SK-N-SH treated with all-trans-retinoic acid at 6 μM for 48 hours (cell line): ENCODE results near the gene CTSC.

Experiments
- ARNTL ChIP-seq: fragments of 450-650 bp; formaldehyde crosslinking; IDR thresholded peaks from 2 replicates; pipeline ENCODE4 v1.5.0; 2020; ENCODE audit warnings: low read depth, mild to moderate bottlenecking, moderate library complexity, borderline replicate concordance
- CREB5 ChIP-seq: fragments of 250-450 bp; sonication (Bioruptor Pico); IDR thresholded peaks from 2 replicates; pipeline ENCODE4 v1.5.1; 2020; ENCODE audit warnings: low read depth, mild to moderate bottlenecking, moderate library complexity
- GLIS3 ChIP-seq: fragments of 250-450 bp; sonication (Bioruptor Pico); IDR thresholded peaks from 2 replicates; pipeline ENCODE4 v1.5.0; 2020; ENCODE audit warnings: mild to moderate bottlenecking, moderate library complexity
- OSR1 ChIP-seq: fragments of 250-450 bp; sonication (Bioruptor Pico); IDR thresholded peaks from 2 replicates; pipeline ENCODE4 v1.8.0; 2022; ENCODE audit warnings: moderate library complexity, mild to moderate bottlenecking, inconsistent platforms
- PPARA ChIP-seq: fragments of 250-450 bp; sonication (Bioruptor Pico); IDR thresholded peaks from 2 replicates; pipeline ENCODE4 v1.5.0; 2020; ENCODE audit warnings: mild to moderate bottlenecking, borderline replicate concordance
- RARB ChIP-seq: fragments of 250-450 bp; sonication (Bioruptor Pico); IDR thresholded peaks from 2 replicates; pipeline ENCODE4 v1.8.0; 2021; ENCODE audit warnings: mild to moderate bottlenecking, moderate library complexity
- TCF4 ChIP-seq: fragments of 250-450 bp; sonication (Bioruptor Pico); IDR thresholded peaks from 2 replicates; pipeline ENCODE4 v1.8.0; 2021; ENCODE audit warnings: mild to moderate bottlenecking, moderate library complexity, borderline replicate concordance
- ZFP30 ChIP-seq: fragments of 450-650 bp; formaldehyde crosslinking; IDR thresholded peaks from 2 replicates; pipeline ENCODE4 v1.5.0; 2022; ENCODE audit warnings: mild to moderate bottlenecking, moderate library complexity
- ZNF8 ChIP-seq: fragments of 450-650 bp; formaldehyde crosslinking; IDR thresholded peaks from 2 replicates; pipeline ENCODE4 v1.5.0; 2020; ENCODE audit warnings: mild to moderate bottlenecking, moderate library complexity
- TF ChIP-seq, protein P1 (sequence below): fragments of 250-450 bp; sonication (Bioruptor Pico); IDR thresholded peaks from 2 replicates; pipeline ENCODE4 v1.8.0; 2020; ENCODE audit warnings: mild to moderate bottlenecking, moderate library complexity, borderline replicate concordance
- TF ChIP-seq, protein P2 (sequence below): fragments of 250-450 bp; sonication (Bioruptor Pico); IDR thresholded peaks from 2 replicates; pipeline ENCODE4 v1.8.0; 2021; ENCODE audit warnings: low read depth, mild to moderate bottlenecking, moderate library complexity, borderline replicate concordance
- TF ChIP-seq, protein P3 (sequence below): fragments of 250-450 bp; sonication (Bioruptor Pico); IDR thresholded peaks from 2 replicates; pipeline ENCODE4 v1.5.1; 2021; ENCODE audit warnings: mild to moderate bottlenecking, moderate library complexity

DNA sequence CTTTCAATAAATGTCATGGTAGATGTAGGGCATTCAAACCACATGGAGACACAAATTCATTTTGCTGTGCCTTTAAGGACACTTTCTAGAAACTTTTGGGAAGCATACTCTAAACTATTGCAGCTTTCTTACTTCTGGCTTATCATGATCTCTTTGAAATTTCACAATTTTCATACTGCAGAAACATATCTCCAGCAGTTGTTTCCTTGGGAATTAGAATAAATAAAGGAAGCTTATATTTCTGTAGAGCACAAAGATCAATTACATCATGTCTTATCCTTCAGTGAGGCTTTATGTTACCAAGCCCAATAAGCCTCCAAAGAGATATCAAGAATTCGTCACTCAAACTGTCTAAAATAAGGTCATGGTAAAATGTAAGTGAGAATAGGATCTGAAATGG lies 87.8 kb downstream of the CTSC start:
- TF ChIP-seq, protein P1, sequence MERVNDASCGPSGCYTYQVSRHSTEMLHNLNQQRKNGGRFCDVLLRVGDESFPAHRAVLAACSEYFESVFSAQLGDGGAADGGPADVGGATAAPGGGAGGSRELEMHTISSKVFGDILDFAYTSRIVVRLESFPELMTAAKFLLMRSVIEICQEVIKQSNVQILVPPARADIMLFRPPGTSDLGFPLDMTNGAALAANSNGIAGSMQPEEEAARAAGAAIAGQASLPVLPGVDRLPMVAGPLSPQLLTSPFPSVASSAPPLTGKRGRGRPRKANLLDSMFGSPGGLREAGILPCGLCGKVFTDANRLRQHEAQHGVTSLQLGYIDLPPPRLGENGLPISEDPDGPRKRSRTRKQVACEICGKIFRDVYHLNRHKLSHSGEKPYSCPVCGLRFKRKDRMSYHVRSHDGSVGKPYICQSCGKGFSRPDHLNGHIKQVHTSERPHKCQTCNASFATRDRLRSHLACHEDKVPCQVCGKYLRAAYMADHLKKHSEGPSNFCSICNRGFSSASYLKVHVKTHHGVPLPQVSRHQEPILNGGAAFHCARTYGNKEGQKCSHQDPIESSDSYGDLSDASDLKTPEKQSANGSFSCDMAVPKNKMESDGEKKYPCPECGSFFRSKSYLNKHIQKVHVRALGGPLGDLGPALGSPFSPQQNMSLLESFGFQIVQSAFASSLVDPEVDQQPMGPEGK (CRISPR knock-in tag), result no peak
- TF ChIP-seq OSR1 (no peak), GLIS3 (no peak), ZNF8 (no peak), ZFP30 (no peak), RARB (CRISPR knock-in tag) (no peak), PPARA (CRISPR knock-in tag) (no peak), TCF4 (CRISPR knock-in tag) (no peak), CREB5 (CRISPR knock-in tag) (no peak), ARNTL (CRISPR knock-in tag) (no peak)
- TF ChIP-seq, protein P2, sequence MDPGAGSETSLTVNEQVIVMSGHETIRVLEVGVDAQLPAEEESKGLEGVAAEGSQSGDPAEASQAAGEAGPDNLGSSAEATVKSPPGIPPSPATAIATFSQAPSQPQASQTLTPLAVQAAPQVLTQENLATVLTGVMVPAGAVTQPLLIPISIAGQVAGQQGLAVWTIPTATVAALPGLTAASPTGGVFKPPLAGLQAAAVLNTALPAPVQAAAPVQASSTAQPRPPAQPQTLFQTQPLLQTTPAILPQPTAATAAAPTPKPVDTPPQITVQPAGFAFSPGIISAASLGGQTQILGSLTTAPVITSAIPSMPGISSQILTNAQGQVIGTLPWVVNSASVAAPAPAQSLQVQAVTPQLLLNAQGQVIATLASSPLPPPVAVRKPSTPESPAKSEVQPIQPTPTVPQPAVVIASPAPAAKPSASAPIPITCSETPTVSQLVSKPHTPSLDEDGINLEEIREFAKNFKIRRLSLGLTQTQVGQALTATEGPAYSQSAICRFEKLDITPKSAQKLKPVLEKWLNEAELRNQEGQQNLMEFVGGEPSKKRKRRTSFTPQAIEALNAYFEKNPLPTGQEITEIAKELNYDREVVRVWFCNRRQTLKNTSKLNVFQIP (CRISPR knock-in tag), result no peak
- TF ChIP-seq, protein P3, sequence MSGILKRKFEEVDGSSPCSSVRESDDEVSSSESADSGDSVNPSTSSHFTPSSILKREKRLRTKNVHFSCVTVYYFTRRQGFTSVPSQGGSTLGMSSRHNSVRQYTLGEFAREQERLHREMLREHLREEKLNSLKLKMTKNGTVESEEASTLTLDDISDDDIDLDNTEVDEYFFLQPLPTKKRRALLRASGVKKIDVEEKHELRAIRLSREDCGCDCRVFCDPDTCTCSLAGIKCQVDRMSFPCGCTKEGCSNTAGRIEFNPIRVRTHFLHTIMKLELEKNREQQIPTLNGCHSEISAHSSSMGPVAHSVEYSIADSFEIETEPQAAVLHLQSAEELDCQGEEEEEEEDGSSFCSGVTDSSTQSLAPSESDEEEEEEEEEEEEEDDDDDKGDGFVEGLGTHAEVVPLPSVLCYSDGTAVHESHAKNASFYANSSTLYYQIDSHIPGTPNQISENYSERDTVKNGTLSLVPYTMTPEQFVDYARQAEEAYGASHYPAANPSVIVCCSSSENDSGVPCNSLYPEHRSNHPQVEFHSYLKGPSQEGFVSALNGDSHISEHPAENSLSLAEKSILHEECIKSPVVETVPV (CRISPR knock-in tag), result no peak
